NAMALWA (cell line): ENCODE measurements around the gene NRAS.

ENCODE experiments used
- DNase-seq: peaks from one replicate; pipeline ENCODE4 v3.0.0-alpha.2; 2015; ENCODE audit warnings: low spot score

The NRAS gene

DNA sequence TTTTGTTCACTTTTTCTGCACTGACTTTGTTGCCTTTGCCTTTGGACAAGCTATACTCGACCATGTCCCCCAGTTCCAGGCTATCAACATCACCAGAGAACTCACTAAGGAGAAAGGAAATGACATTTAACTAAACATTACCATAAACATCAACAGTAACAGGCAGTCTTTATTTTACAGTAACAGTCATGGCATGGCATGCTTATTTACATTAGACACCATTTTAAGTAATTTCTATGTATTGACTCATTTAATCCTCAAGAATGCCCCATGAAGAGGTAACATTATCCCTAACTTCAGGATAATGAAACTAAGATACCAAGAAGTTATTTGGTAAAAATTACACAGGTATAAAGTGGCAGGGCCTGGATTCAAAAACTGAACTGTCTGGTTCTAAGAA lies 8.7 kb upstream of the NRAS start:
- DNase-seq = no peak

DNA sequence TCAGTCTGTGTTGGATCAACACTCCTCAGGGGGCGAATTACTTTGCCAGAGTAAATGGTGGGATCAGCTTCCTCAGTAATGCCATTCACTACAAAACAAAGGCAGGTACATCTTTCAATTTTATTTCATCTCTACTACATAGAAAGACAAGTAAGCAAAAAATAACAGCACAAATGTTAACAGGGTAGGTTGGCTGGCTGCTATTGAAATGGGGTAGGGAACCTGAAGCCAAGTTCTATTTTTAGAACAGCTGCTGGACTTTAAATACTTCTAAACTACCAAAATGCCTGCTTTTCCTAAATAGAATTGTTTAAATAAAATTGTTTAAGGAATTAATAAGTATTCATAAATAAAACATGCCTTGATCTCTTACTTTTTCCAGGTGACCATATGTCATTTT lies 7.3 kb upstream of the NRAS start:
- DNase-seq = no peak

DNA sequence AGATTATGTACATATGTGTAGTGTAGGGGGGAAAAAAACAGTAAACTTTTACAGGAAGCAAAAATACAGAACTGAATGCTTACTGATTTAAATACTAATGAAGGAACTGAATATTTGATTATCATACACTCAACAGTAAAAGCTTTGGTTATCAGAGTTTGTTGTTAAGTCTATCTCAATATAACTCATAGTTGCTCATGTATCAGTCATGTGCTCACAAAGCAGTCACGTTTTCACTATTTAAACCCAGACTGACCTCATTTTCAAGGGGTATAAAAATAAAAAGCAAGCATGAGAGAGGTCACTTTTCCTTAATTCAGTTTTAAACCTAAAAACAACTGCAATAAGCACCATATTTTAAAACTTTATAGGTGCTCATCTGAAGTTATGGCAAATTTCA lies 6.9 kb upstream of the NRAS start:
- no peak for DNase-seq

DNA sequence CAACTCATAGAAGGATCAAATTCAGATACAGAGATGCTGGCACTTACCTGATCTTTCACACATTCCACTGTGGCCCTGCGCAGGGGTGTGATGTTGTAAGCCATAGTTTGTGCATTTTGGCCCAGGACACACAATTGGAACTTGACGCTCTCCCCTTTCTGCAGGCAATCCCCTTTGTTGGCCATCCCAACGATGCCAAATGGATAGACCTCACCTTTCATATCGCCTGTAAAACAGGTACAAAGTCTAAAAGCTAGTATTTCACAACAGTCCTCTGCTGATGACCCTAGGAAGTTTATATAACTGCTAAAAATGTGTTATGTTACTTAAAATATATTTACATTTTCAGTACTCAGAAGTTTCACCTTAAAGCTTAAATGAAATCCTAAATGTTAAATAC lies 3.9 kb upstream of the NRAS start:
- no peak for DNase-seq

- no peak for DNase-seq
Observed at GRCh38 chr1:114719424-114719787, 2.8 kb upstream of the NRAS start.

- no peak for DNase-seq
Observed at GRCh38 chr1:114718661-114719423, 2.3 kb upstream of the NRAS start.

DNA sequence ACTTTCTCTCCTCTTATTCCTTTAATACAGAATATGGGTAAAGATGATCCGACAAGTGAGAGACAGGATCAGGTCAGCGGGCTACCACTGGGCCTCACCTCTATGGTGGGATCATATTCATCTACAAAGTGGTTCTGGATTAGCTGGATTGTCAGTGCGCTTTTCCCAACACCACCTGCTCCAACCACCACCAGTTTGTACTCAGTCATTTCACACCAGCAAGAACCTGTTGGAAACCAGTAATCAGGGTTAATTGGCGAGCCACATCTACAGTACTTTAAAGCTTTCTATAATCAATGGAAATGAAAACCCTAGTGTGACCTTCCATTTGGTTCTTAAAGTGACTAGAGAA lies 643 bp downstream of the NRAS start:
- DNase-seq = no peak

GRCh38 chr1:114712977-114713376 lies 3.6 kb downstream of the NRAS start:
- no peak for DNase-seq

GRCh38 chr1:114710360-114710759 lies 6.2 kb downstream of the NRAS start:
- DNase-seq = no peak

GRCh38 chr1:114707604-114708003 lies 9.0 kb downstream of the NRAS start:
- DNase-seq = no peak

DNA sequence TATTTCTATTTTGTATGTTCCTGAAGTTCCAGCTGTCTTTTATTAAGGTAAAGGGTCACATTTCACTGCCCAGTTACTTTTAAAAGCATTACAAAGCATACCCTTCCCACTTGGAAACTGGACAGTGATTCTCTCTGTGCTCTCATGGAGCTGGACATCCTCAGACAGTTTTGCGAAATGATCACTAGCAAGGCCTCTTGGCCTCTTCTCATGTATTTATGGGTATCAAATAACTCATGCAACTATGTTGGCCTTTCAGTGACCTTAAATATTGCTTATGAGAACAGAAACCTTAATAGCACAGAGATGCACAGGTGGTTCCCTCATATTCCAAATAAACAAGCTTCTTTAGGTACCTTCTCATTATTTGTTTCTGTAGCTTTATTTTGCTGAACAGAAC lies 13.3 kb downstream of the NRAS start:
- DNase-seq = no peak

- no peak for DNase-seq
Observed at GRCh38 chr1:114702737-114703136, 13.8 kb downstream of the NRAS start.

DNA sequence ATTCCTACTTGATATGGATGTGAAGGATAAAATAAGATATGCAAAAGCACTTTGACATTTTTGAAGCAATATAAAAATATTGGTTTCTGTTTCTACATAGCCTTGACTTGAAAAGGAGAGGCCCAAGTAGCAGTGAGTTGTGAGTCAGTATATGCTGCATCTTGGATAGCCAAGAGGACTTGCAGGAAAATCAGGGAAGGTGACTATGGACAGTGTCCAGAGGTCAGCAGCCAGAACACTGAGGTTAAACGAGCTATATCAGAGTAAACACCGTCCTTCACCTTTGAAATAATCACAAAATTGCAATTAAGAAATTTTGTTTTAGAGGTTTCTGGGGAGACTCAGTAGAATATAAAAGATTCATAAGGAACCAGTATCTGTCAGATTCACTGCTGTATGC lies 14.6 kb downstream of the NRAS start:
- no peak for DNase-seq

GRCh38 chr1:114700036-114700600 lies 16.5 kb downstream of the NRAS start:
- no peak for DNase-seq

DNA sequence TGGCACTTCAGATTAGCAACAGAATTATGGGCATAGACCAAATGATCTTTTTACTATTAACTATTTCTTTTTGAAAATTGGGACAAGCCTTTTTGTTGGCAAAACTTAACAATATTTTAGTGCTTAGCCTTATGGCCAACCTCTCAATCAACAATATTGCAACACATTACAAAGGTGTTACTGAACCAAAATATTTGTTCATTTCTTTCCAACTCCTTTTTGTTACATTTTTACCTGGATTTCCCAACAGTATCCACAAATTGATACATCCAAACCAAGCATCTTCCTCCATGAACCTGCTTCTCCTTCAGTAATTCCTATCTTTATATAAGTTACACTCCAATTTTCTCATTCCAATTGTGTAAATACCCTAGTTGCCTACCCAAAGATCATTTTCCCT lies 19.8 kb downstream of the NRAS start:
- no peak for DNase-seq

DNA sequence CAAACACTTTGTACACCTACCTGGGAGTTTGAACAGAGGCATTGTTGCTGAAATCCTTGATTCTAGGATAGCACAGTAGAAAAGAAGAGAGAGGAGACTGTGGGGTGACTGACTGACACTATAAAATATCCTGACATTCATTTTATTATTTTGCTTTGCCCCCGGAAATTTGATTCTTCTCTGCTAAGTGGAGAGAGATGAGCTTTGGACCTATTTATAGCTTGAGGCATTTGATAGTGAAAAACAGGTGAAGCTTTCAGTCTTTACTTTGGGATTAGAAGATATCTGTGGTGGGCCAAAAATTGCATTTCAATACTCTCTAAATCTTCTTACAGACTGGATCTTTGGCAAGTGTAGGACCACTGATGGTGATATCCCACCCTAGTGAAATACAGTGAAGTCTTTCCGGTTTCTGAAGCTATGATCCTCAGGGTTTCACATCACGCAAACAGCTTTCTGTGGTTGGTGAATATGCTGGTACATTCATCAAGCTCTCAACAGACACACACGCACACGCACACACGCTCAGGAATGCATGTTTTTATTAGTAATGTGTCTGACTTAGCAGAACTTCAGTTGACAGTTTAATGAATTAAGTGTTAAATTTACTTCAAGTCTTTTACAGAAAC lies 21.0 kb downstream of the NRAS start, which contains the start of gene AMPD1:
Gene AMPD1 (minus strand): TSS at position 117 of the 629 bp plus-strand sequence. CDS start 75 bp downstream, at position 42.
- no peak for DNase-seq

- no peak for DNase-seq
Observed at GRCh38 chr1:114694540-114695310, 21.8 kb downstream of the NRAS start.

GRCh38 chr1:114692947-114693346 lies 23.6 kb downstream of the NRAS start:
- DNase-seq = no peak

DNA sequence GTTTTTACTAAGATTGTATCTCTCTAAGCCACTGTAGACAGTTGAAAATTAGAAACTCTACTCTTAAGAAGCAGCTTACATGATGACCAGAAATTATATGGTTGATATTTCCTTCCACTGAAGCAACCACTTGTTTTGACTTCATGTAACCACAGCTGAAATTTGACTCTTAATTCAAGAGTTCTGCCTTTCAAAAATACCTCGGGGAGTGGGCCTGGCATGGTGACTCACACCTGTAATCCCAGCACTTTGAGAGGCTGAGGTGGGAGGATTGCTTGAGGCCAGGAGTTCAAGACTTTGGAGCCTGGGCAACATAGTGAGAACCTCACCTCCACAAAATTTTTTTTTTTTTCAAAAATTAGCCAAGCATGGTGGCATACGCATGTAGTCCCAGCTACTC lies 25.5 kb downstream of the NRAS start:
- DNase-seq = no peak

DNA sequence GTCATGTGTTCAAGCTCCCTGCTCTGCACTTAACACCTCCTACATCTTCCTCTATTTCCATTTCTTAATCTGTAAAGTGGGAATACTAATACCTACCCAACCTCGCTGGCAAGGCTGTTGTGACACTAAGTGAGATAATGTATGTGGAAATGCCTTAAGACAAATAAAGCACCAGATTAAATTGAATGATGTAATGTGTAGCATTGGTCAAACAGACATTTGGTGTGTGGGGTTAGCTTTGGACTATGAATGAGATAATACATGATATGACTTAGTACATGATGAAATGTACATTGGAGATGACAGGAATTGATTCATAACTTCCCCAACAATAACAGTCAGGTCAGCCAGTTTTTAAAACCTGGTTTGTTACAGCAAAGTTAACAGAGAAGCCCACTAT lies 26.4 kb downstream of the NRAS start:
- no peak for DNase-seq

DNA sequence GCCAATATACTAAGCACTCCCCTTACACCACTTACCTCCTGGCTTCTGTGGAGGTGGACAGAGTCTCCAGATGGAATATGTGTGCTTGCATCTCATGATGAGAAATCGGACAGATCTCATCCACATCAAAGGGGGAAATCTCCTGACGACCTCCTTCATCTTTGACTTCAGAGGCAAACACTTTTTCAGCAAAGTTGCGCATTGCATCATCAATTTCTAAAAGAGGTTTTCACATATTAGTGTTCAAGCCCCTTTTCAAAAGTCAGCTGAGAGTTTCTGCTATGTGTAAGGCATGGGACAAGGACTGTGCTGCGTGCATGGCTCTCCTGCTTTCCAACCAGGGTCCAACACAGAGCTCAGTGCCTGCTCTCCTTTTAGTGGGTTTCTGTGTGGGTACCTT lies 28.0 kb downstream of the NRAS start:
- no peak for DNase-seq

DNA sequence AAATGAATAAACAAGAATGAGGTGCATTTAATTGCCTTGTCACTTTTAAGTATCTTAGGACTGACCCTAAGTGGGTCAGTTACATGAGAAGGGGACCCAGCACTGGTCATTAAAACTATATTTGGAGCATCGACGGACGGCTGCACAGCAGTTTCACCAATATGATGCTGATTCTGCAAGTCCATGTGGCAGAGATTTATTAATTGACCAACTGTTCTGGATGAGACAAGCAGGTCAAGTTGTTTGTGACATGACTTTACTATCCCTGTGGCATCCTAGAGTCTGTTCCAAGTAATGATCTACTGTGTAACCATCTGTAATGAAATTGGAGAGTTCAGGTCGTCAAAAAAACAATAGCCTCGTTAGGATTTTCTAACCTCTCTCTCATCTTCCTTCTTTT lies 30.7 kb downstream of the NRAS start:
- no peak for DNase-seq

- DNase-seq = no peak
Observed at GRCh38 chr1:114677691-114678090, 38.9 kb downstream of the NRAS start.
